Measurements from ENCODE around the gene PSME3IP1.

PSME3IP1 gene

GRCh38 chr16:57229079-57229478 lies 43.2 kb upstream of the PSME3IP1 start:
- no peak overlapping the region for H3K4me3 ChIP-seq (ENCODE audit: low read depth, low read length)
- ChIA-PET CTCF (no interaction called here), POLR2A (no interaction called here)
- TF ChIP-seq CTCF (IDR thresholded peaks at IDR 0.05; ENCODE audit: insufficient read depth, low read length, missing control alignments): no peak
- DNase-seq (ENCODE audit: low read depth, low spot score): no peak

GRCh38 chr16:57226701-57227621 lies 41.1 kb upstream of the PSME3IP1 start:
- POLR2A ChIA-PET: interaction anchor here (1.5 kb wide), 1 partner anchor 15 kb away, joined by 4 read pairs; no protein-coding TSS in a partner anchor

GRCh38 chr16:57225978-57226377 lies 40.1 kb upstream of the PSME3IP1 start:
- POLR2A ChIA-PET: interaction anchor here (1.5 kb wide), 1 partner anchor 15 kb away, joined by 4 read pairs; no protein-coding TSS in a partner anchor
- CTCF ChIA-PET: no interaction called here
- TF ChIP-seq CTCF (IDR thresholded peaks at IDR 0.05; ENCODE audit: insufficient read depth, low read length, missing control alignments): no peak
- no peak for DNase-seq (ENCODE audit: low read depth, low spot score)
- no peak overlapping the region for H3K4me3 ChIP-seq (ENCODE audit: low read depth, low read length)

More at GRCh38 chr16:57226701-57227621, 41.1 kb upstream of the PSME3IP1 start:
- H3K4me3 ChIP-seq (ENCODE audit: low read depth, low read length): no peak overlapping the region
- CTCF ChIA-PET: no interaction called here
- no peak for DNase-seq (ENCODE audit: low read depth, low spot score)
- TF ChIP-seq CTCF (IDR thresholded peaks at IDR 0.05; ENCODE audit: insufficient read depth, low read length, missing control alignments): no peak

GRCh38 chr16:57224651-57225335 lies 39.0 kb upstream of the PSME3IP1 start:
- ChIA-PET POLR2A (no interaction called here), CTCF (interaction anchor here (1.4 to 1.7 kb wide), 2 partner anchors 8 to 18 kb away, joined by 3 to 4 read pairs; no protein-coding TSS in a partner anchor)
- H3K4me3 ChIP-seq (ENCODE audit: low read depth, low read length): no peak overlapping the region
- no peak for TF ChIP-seq CTCF (IDR thresholded peaks at IDR 0.05; ENCODE audit: insufficient read depth, low read length, missing control alignments)
- DNase-seq (ENCODE audit: low read depth, low spot score): no peak

DNA sequence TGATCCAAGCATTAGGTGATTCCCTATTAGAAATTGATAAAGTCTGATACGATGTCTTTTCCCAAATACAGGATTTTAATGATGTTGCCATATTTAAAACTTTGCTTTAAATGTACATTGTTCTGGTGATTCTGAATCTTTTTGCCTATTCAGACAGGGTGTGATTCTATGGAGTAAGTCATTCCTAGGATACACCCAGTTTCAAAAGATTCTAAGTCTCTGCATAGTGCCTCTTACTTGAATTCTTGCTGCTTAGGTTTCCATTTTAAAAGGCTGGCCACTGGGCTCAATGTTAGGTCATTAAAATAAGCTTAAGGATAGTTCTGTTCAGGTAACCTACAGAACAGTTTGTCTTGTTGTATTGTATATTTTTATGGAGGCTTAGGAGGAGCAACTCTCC lies 37.2 kb upstream of the PSME3IP1 start:
- CTCF ChIA-PET: interaction anchor here (1.1 to 1.7 kb wide), 2 partner anchors 8 to 10 kb away, joined by 3 to 4 read pairs; no protein-coding TSS in a partner anchor
- DNase-seq (ENCODE audit: low read depth, low spot score): no peak
- no peak for TF ChIP-seq CTCF (IDR thresholded peaks at IDR 0.05; ENCODE audit: insufficient read depth, low read length, missing control alignments)
- POLR2A ChIA-PET: no interaction called here
- H3K4me3 ChIP-seq (ENCODE audit: low read depth, low read length): no peak overlapping the region

GRCh38 chr16:57216968-57217367 lies 31.1 kb upstream of the PSME3IP1 start:
- no peak overlapping the region for H3K4me3 ChIP-seq (ENCODE audit: low read depth, low read length)
- DNase-seq (ENCODE audit: low read depth, low spot score): no peak
- TF ChIP-seq CTCF (IDR thresholded peaks at IDR 0.05; ENCODE audit: insufficient read depth, low read length, missing control alignments): no peak
- POLR2A ChIA-PET: no interaction called here
- CTCF ChIA-PET: interaction anchor here (2.5 kb wide), 1 partner anchor 11 kb away, joined by 11 read pairs; no protein-coding TSS in a partner anchor
